Measurements from ENCODE around the gene SLC35E2B. TPM values are rescaled to one million over a fixed set of nuclear protein-coding genes. Genes with fewer than 3 reads are reported as not detected.
"Not testable (repeated sequence)": the region's sequence is repeated elsewhere in the genome, so short reads cannot be mapped to it uniquely, and the experiment has no call there.

Gene SLC35E2B
- total RNA-seq (2021; fragmentation: NEBNext Ultra II Directional; extraction: Animal tissue kit (Norgen Biotek cat#: 25700)): 46.3 and 46.7 TPM in 2 replicates
- 25.9 and 40.7 TPM in 2 replicates for polyA plus RNA-seq (2011; rRNA removed)
- 28.6 TPM for polyA plus RNA-seq (2011; cell fraction: cytosol; rRNA removed)
- polyA plus RNA-seq (2011; cell fraction: nucleus; rRNA removed): 53.9 TPM
- polyA plus RNA-seq (2012, experiment 1 of 2): 31.6 to 37.7 TPM (median 34.8 TPM) in 4 replicates
- 28.2 TPM for polyA plus RNA-seq (2012, experiment 2 of 2)
- 31.0 TPM for polyA plus RNA-seq (2013, experiment 1 of 2)
- polyA plus RNA-seq (2013, experiment 2 of 2): 31.3 TPM
- polyA minus RNA-seq (2011; rRNA and poly(A)+ RNA removed): 30.9 and 34.1 TPM in 2 replicates
- 27.1 TPM for polyA minus RNA-seq (2011; cell fraction: cytosol; rRNA and poly(A)+ RNA removed)
- 27.1 TPM for polyA minus RNA-seq (2011; cell fraction: nucleus; rRNA and poly(A)+ RNA removed)
- long read RNA-seq, experiment 1, full-length matches to known transcripts: 3 of 41 reads
- long read RNA-seq, experiment 1, partial matches to known transcripts: 2 of 41 reads
- long read RNA-seq, experiment 1, other reads (novel, unspliced or antisense): 36 of 41 reads
- long read RNA-seq, experiment 2, full-length matches to known transcripts: 2 of 2 reads
- long read RNA-seq, experiment 2, partial matches to known transcripts: 0 of 2 reads
- long read RNA-seq, experiment 2, other reads (novel, unspliced or antisense): 0 of 2 reads

DNA sequence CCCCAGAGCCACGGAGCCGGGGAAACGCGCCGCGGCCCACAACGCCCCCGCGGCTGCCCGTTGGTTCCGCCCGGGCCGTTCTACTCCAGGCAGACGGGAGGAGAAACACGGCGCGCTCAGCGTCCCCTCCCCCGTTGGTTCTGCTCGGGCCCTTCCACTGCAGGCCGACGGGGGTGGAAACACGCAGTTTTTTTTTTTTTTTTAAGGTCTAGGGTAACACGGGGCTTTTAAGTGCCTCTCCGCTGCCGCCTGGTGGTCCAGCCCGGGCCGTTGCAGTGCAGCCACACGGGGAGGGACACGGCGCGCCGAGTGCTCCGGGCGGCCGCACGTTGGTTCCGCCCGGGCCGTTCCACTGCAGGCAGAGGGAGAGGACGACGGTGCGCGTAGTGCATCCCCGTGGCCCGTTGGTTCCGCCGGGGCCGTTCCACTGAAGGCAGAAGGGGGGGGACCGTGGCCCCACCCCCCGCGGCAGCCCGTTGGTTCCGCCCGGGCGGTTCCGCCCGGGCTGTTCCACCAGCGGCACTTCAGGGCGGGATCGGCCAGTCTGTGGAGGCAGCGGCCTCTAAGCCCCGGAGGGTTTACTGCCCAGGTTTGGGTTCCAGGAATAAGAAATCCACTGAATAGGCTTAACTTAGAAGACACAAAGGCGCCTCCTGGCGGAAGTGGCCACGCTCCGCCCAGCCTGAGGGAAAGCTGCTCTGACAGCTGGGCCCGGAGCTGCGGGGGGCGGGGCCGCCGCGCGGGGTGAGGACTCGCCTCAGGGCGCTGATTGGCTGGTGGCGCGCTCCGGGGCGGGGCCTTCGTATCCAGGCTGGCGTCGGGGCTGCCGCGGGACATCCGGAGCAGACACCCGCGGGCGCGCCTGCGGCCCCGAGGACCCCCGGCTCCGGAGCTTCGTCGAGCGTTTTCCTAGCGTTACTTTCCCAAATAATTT is at the start of gene SLC35E2B:
SLC35E2B (minus strand) TSS at position 82 of the 934 bp plus-strand sequence. CDS start 16,096 bp downstream, outside the sequence.
- H2BK20ac ChIP-seq (ENCODE audit: low read length); H3K27me3 ChIP-seq (replicated peaks in 1 of 4; ENCODE audit: control insufficient read depth in 3 of 4, extremely low read depth in 1 of 4, insufficient read depth in 3 of 4, low read length in 3 of 4); H3K56ac ChIP-seq (replicated peaks; ENCODE audit: insufficient read length, low read depth, low read length); H3K4ac ChIP-seq (replicated peaks; ENCODE audit: insufficient read length, low read depth, low read length); H3K14ac ChIP-seq (ENCODE audit: insufficient read length); H2AFZ ChIP-seq (ENCODE audit: low read length); H2AK5ac ChIP-seq (ENCODE audit: low read depth, low read length); H4K5ac ChIP-seq (ENCODE audit: insufficient read length, low read depth, low read length); H3K36me3 ChIP-seq (ENCODE audit: control insufficient read depth in 2 of 4, insufficient read depth in 4 of 4, low read length in 3 of 4); H3K4me1 ChIP-seq (replicated peaks in 1 of 4; ENCODE audit: control insufficient read depth in 3 of 4, insufficient read depth in 4 of 4, low read length in 3 of 4); H4K20me1 ChIP-seq (replicated peaks in 1 of 2; ENCODE audit: control insufficient read depth in 1 of 2, insufficient read depth in 2 of 2, low read length in 2 of 2); H3K23ac ChIP-seq (ENCODE audit: insufficient read length); H3K79me1 ChIP-seq (ENCODE audit: low read depth, low read length); FAIRE-seq; H4K91ac ChIP-seq (replicated peaks; ENCODE audit: insufficient read length, low read length); H3K79me2 ChIP-seq (ENCODE audit: control insufficient read depth in 1 of 2, insufficient read depth in 2 of 2, low read length in 2 of 2); H3K9me3 ChIP-seq (ENCODE audit: insufficient read depth in 2 of 2, low read depth in 1 of 2, low read length in 1 of 2); H4K8ac ChIP-seq (ENCODE audit: extremely low read depth, insufficient read depth, low read length); H2BK5ac ChIP-seq (ENCODE audit: low read depth, low read length); H3K23me2 ChIP-seq (ENCODE audit: low read depth, low read length); H2BK15ac ChIP-seq (ENCODE audit: low read length); H2BK120ac ChIP-seq (replicated peaks; ENCODE audit: low read depth, low read length); CTCF ChIA-PET (ENCODE audit: partially characterized antibody); H3K18ac ChIP-seq (ENCODE audit: extremely low read depth, low read length); H2BK12ac ChIP-seq (ENCODE audit: low read depth, low read length): not testable (repeated sequence)
- H3K9ac ChIP-seq (replicated peaks in 1 of 4; ENCODE audit: extremely low read depth in 1 of 4, low read depth in 3 of 4, low read length in 3 of 4): peak within 1 kb of the TSS in 2 of 4 experiments; percentile 2 to 34; a peak in 1 of 7 replicates
- TF ChIP-seq SIX5 (IDR thresholded peaks at IDR 0.05; ENCODE audit: low read depth, low read length) (peak; percentile 42), EP300 (IDR thresholded peaks at IDR 0.05; ENCODE audit: borderline replicate concordance in 1 of 2, low read depth in 2 of 2, low read length in 2 of 2) (peak in 1 of 2 experiments; percentile 81; a peak in 1 of 3 replicates), JUND (IDR thresholded peaks at IDR 0.05; ENCODE audit: low read length) (peak; percentile 85), TAF1 (IDR thresholded peaks at IDR 0.05; ENCODE audit: low read depth, low read length) (peak; percentile 48; the same call in 1 of the 2 replicates), CHD1 (IDR thresholded peaks at IDR 0.05; ENCODE audit: low read depth, low read length) (peak; percentile 75)
- DNase-seq (ENCODE audit: low read depth in 1 of 2, low spot score in 2 of 2): peak in 1 of 2 experiments; percentile 78
- H3K27ac ChIP-seq (ENCODE audit: low read depth, low read length): peak within 1 kb of the TSS; percentile 67; the same call in 1 of the 2 replicates
- POLR2A ChIA-PET (ENCODE audit: partially characterized antibody): interaction anchor here (1.2 kb wide), 1 partner anchor 153 kb away, joined by 3 read pairs; no protein-coding TSS in a partner anchor
- H3K4me3 ChIP-seq (ENCODE audit: extremely low read depth in 1 of 4, insufficient read depth in 2 of 4, low read depth in 3 of 4, low read length in 4 of 4): peak within 1 kb of the TSS; percentile 34 to 61 (median 46); a peak in 7 of 8 replicates
- H3K4me2 ChIP-seq (ENCODE audit: insufficient read depth in 1 of 2, low read depth in 2 of 2, low read length in 2 of 2): peak within 1 kb of the TSS in 1 of 2 experiments; percentile 28; a peak in 1 of 4 replicates
- WGBS, 2 experiments (ENCODE audit: extremely low coverage in 1 of 2, insufficient coverage in 1 of 2, insufficient read length in 1 of 2, insufficient replicate concordance in 2 of 2, low coverage in 1 of 2, low lambda C conversion rate in 2 of 2, missing lambda C conversion rate in 1 of 2): no CpG with 5 or more reads among the region's 98 CpGs

Data from H1 (cell line).